Neural cell (in vitro differentiated cells): ENCODE measurements around the gene SLC34A3. TPM values are rescaled to one million over a fixed set of nuclear protein-coding genes. Genes with fewer than 3 reads are reported as not detected.

Experiments used
- H2AFZ ChIP-seq: fragments of 200-600, 300-800 bp; sonication (generic), shearing (Covaris generic); 2 replicates; pipeline ENCODE4 v1.6.0; 2014; ENCODE audit warnings: low read depth, mild to moderate bottlenecking, antibody characterized with exemption, low read length, moderate library complexity
- H3F3A ChIP-seq: fragments of 200-600 bp; shearing (Covaris generic); 2 replicates; pipeline ENCODE4 v1.6.1; 2016; ENCODE audit warnings: mild to moderate bottlenecking, moderate library complexity, mixed read lengths, antibody characterized with exemption, low read length; ENCODE audit not compliant: insufficient read depth, poor library complexity, severe bottlenecking
- H3K27ac ChIP-seq: fragments of 200-600, 300-800 bp; sonication (generic), shearing (Covaris generic); 2 replicates; pipeline ENCODE4 v1.5.1; 2014; ENCODE audit warnings: mild to moderate bottlenecking, low read length, moderate library complexity
- H3K27me3 ChIP-seq: fragments of 300-800, 200-600 bp; sonication (generic), shearing (Covaris generic); 2 replicates; pipeline ENCODE4 v1.6.0; 2014; ENCODE audit warnings: mild to moderate bottlenecking, low read depth, low read length, moderate library complexity; ENCODE audit not compliant: insufficient read depth
- H3K36me3 ChIP-seq: fragments of 300-800, 200-600 bp; sonication (generic), shearing (Covaris generic); 2 replicates; pipeline ENCODE4 v1.5.1; 2014; ENCODE audit warnings: mild to moderate bottlenecking, antibody characterized with exemption, low read length, moderate library complexity; ENCODE audit not compliant: insufficient read depth
- H3K4me2 ChIP-seq: fragments of 300-800, 200-600 bp; sonication (generic), shearing (Covaris generic); 2 replicates; pipeline ENCODE4 v1.6.0; 2014; ENCODE audit warnings: mild to moderate bottlenecking, low read length
- H3K4me3 ChIP-seq: fragments of 300-800, 200-600 bp; sonication (generic), shearing (Covaris generic); 2 replicates; pipeline ENCODE4 v1.5.1; 2014; ENCODE audit warnings: mild to moderate bottlenecking, low read length, moderate library complexity
- H3K79me2 ChIP-seq: fragments of 200-600 bp; shearing (Covaris generic); replicated peaks from 2 replicates; pipeline ENCODE4 v1.6.0; 2014; ENCODE audit warnings: mild to moderate bottlenecking, low read length, moderate library complexity; ENCODE audit not compliant: insufficient read depth
- H3K9ac ChIP-seq: fragments of 300-800, 200-600 bp; sonication (generic), shearing (Covaris generic); 2 replicates; pipeline ENCODE4 v1.6.1; 2016; ENCODE audit warnings: mild to moderate bottlenecking, low read length, mixed read lengths
- H3K9me2 ChIP-seq: fragments of 200-600 bp; shearing (Covaris generic); 2 replicates; pipeline ENCODE4 v1.6.1; 2016; ENCODE audit warnings: mild to moderate bottlenecking, low read length, mixed read lengths; ENCODE audit not compliant: insufficient read depth
- H3K9me3 ChIP-seq: fragments of 200-600, 300-800 bp; sonication (generic), shearing (Covaris generic); 2 replicates; pipeline ENCODE4 v1.6.1; 2016; ENCODE audit warnings: mild to moderate bottlenecking, mixed run types, low read length, moderate library complexity, mixed read lengths
- H4K20me1 ChIP-seq: fragments of 200-600 bp; shearing (Covaris generic); 2 replicates; pipeline ENCODE4 v1.6.1; 2016; ENCODE audit warnings: mild to moderate bottlenecking, mixed run types; ENCODE audit not compliant: insufficient read depth
- EP300 ChIP-seq: fragments of 450-650 bp; conservative IDR thresholded peaks from 2 replicates; pipeline ENCODE4 v1.6.1; 2014; ENCODE audit warnings: antibody characterized with exemption, mild to moderate bottlenecking, moderate library complexity; ENCODE audit not compliant: poor library complexity, severe bottlenecking
- EZH2 ChIP-seq: fragments of 200-600, 300-800 bp; shearing (Covaris generic), sonication (generic); IDR thresholded peaks from 2 replicates; pipeline ENCODE4 v1.6.1; 2014; ENCODE audit warnings: antibody characterized with exemption, low read length, borderline replicate concordance, mild to moderate bottlenecking; ENCODE audit not compliant: insufficient read depth, poor library complexity, severe bottlenecking
- MXI1 ChIP-seq: fragments of 450-650 bp; conservative IDR thresholded peaks from 2 replicates; pipeline ENCODE4 v1.6.1; 2014; ENCODE audit warnings: antibody characterized with exemption, mild to moderate bottlenecking; ENCODE audit not compliant: poor library complexity, severe bottlenecking
- POLR2AphosphoS5 ChIP-seq: IDR thresholded peaks from 2 replicates; pipeline ENCODE4 v1.6.1; 2012
- RAD21 ChIP-seq: fragments of 450-650 bp; conservative IDR thresholded peaks from 2 replicates; pipeline ENCODE4 v1.6.1; 2014; ENCODE audit warnings: antibody characterized with exemption, mild to moderate bottlenecking, moderate library complexity
- SMC3 ChIP-seq: fragments of 450-650 bp; conservative IDR thresholded peaks from 2 replicates; pipeline ENCODE4 v1.6.1; 2014; ENCODE audit warnings: antibody characterized with exemption, mild to moderate bottlenecking, moderate library complexity; ENCODE audit not compliant: poor library complexity
- TAF1 ChIP-seq: IDR thresholded peaks from 2 replicates; pipeline ENCODE4 v1.6.1; 2012; ENCODE audit warnings: low read depth
- polyA plus RNA-seq: library from polyadenylated mRNA; depleted of rRNA; stranded (reverse); fragments of >200 nt; gene quantifications from 2 replicates; pipeline ENCODE4 v1.2.3, GENCODE V29; 2014
- TF ChIP-seq, protein P1 (sequence below): fragments of 450-650 bp; IDR thresholded peaks from 2 replicates; pipeline ENCODE4 v1.5.1; 2014; ENCODE audit warnings: antibody characterized with exemption, mild to moderate bottlenecking, moderate library complexity; ENCODE audit not compliant: poor library complexity, severe bottlenecking
- TF ChIP-seq, protein P2 (sequence below): IDR thresholded peaks from 2 replicates; pipeline ENCODE4 v1.6.1; 2012; ENCODE audit warnings: borderline replicate concordance

Gene SLC34A3
- polyA plus RNA-seq, 1 donor from 2014 or later = 0.27 TPM

DNA sequence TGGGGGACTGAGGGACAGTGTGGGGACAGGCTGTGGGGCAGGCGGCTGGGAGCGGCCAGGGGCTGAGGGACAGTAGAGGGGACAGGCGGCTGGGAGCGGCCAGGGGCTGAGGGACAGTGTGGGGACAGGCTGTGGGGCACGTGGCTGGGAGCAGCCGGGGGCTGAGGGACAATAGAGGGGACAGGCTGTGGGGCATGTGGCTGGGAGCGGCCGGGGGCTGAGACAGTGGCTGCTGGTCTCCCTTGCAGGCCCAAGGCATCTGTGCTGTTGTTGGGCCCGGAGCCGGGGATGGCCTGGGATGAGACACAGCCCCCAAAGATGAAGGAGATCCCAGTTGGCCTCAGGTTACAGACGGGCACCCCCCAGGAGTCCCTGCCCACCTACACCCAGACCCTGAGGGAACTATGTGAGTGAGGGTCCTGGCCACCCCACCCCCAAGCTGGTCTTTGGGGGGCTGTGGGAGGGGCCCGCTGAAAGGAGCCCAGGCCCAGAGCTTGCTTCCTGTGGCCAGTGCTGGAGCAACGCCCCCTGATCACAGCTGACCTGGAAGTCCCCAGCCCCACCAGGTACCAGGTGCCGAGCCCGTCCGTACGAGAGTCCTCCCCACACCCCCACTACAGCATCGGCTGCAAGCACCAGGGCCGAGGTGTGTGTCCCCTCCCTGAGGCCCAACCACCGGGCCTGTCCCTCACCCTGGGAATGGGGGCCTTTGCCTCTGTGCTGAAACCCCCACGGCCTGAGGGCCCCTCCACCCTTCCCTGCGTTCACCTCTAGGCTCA is 21.0 kb downstream of the SLC34A3 start:
- Histone ChIP-seq H4K20me1 (no peaks in the 10 kb centered on the region), H2AFZ (no peak overlapping the region), H3K79me2 (peaks cover 10% of the 10 kb centered on the region), H3K27ac (no peak overlapping the region), H3K4me3 (no peak overlapping the region), H3K4me2 (no peak overlapping the region), H3F3A (no peaks in the 10 kb centered on the region), H3K9me3 (no peaks in the 10 kb centered on the region), H3K27me3 (no peaks in the 10 kb centered on the region), H3K36me3 (no peaks in the 10 kb centered on the region), H3K9ac (no peak overlapping the region), H3K9me2 (no peaks in the 10 kb centered on the region)
- TF ChIP-seq TAF1 (no peak), EP300 (no peak), RAD21 (no peak), MXI1 (no peak), EZH2 (no peak), SMC3 (no peak), POLR2AphosphoS5 (no peak)
- TF ChIP-seq, protein P1, sequence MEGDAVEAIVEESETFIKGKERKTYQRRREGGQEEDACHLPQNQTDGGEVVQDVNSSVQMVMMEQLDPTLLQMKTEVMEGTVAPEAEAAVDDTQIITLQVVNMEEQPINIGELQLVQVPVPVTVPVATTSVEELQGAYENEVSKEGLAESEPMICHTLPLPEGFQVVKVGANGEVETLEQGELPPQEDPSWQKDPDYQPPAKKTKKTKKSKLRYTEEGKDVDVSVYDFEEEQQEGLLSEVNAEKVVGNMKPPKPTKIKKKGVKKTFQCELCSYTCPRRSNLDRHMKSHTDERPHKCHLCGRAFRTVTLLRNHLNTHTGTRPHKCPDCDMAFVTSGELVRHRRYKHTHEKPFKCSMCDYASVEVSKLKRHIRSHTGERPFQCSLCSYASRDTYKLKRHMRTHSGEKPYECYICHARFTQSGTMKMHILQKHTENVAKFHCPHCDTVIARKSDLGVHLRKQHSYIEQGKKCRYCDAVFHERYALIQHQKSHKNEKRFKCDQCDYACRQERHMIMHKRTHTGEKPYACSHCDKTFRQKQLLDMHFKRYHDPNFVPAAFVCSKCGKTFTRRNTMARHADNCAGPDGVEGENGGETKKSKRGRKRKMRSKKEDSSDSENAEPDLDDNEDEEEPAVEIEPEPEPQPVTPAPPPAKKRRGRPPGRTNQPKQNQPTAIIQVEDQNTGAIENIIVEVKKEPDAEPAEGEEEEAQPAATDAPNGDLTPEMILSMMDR = no peak
- TF ChIP-seq, protein P2, sequence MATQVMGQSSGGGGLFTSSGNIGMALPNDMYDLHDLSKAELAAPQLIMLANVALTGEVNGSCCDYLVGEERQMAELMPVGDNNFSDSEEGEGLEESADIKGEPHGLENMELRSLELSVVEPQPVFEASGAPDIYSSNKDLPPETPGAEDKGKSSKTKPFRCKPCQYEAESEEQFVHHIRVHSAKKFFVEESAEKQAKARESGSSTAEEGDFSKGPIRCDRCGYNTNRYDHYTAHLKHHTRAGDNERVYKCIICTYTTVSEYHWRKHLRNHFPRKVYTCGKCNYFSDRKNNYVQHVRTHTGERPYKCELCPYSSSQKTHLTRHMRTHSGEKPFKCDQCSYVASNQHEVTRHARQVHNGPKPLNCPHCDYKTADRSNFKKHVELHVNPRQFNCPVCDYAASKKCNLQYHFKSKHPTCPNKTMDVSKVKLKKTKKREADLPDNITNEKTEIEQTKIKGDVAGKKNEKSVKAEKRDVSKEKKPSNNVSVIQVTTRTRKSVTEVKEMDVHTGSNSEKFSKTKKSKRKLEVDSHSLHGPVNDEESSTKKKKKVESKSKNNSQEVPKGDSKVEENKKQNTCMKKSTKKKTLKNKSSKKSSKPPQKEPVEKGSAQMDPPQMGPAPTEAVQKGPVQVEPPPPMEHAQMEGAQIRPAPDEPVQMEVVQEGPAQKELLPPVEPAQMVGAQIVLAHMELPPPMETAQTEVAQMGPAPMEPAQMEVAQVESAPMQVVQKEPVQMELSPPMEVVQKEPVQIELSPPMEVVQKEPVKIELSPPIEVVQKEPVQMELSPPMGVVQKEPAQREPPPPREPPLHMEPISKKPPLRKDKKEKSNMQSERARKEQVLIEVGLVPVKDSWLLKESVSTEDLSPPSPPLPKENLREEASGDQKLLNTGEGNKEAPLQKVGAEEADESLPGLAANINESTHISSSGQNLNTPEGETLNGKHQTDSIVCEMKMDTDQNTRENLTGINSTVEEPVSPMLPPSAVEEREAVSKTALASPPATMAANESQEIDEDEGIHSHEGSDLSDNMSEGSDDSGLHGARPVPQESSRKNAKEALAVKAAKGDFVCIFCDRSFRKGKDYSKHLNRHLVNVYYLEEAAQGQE = no peak

GRCh38 chr9:137252555-137253506 is 22.1 kb downstream of the SLC34A3 start:
- Histone ChIP-seq H3K27ac (no peak overlapping the region), H3K36me3 (no peaks in the 10 kb centered on the region), H3K4me3 (no peak overlapping the region), H2AFZ (no peak overlapping the region), H3K27me3 (no peaks in the 10 kb centered on the region), H3K9ac (no peak overlapping the region), H3K79me2 (peaks cover 10% of the 10 kb centered on the region), H3K4me2 (no peak overlapping the region), H3K9me3 (no peaks in the 10 kb centered on the region), H3K9me2 (no peaks in the 10 kb centered on the region), H3F3A (no peaks in the 10 kb centered on the region), H4K20me1 (no peaks in the 10 kb centered on the region)
- TF ChIP-seq, protein P1 = no peak
- TF ChIP-seq MXI1 = no peak
- TF ChIP-seq RAD21 = no peak
- TF ChIP-seq SMC3 = no peak
- no peak for TF ChIP-seq POLR2AphosphoS5
- TF ChIP-seq EP300 = no peak
- TF ChIP-seq, protein P2 = no peak
- TF ChIP-seq EZH2 = no peak
- TF ChIP-seq TAF1 = no peak
